GM18519 (cell line): ENCODE data around the gene VAC14.

Source experiments
- ATAC-seq: cut with Tn5 transposase; IDR thresholded peaks from one replicate; pipeline ENCODE4 v1.9.1; 2021; ENCODE audit warnings: mild to moderate bottlenecking, moderate library complexity; ENCODE audit not compliant: unreplicated experiment, low FRiP score

Gene VAC14

GRCh38 chr16:70788668-70789594 is 12.0 kb downstream of the VAC14 start:
- no peak for ATAC-seq

DNA sequence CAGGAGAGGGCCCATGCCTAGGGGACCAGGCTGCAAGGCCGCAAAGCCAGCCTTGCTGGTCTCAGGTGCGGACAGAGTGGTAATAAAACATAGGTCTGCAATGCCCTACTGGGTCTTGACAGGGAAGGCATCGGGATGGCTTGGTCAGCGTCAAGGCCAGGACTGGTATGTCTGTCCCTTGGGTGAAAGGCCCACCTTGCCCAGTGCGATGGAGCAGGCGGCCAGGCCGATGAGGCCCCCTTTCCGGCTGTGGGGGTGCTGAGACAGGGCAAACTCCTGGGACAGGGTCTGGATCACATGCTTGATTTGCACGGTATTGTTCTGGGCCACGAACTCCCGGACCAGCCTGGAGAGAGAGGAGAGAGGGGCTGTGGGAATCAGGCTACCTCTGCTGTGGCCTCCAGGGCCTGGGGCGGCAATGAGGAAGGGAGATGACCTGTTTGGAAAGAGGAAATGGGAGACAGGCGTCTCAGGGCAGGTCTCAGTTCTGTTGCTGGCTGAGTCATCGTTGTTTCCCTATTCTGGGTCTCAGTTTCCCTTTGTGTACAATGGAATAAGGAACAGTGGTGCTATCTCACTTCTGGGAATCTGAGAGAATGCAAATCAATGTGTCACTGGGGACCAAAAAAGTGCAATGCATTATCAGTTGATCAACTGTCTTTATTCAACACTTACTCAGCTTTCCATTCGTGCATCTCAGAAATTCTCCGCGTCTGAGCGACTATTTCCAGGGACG is 14.8 kb downstream of the VAC14 start:
- ATAC-seq = no peak

- ATAC-seq = no peak
These were observed 16.0 kb downstream of the VAC14 start for GRCh38 chr16:70784692-70785555.

- no peak for ATAC-seq
These were observed 18.7 kb downstream of the VAC14 start for GRCh38 chr16:70782237-70782636.

DNA sequence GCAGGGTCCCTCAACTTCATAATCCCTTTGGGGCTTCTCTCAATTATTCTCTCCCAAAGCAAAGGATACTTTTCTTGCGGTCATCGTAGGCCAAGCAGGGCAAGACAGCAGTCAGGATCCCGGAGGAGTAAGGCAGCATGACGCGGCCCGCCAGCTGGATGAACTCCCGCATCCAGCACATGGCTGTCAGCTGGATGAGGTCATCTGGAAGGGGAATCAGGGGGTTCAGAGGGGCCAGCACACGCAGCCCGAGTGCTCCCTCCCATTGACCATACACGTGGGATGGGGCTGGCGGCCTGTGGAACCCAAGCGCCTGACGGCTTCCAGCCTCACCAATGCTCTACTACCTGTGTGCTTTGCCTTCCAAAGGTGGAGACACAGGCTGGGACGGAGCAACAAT is 19.2 kb downstream of the VAC14 start:
- no peak for ATAC-seq

DNA sequence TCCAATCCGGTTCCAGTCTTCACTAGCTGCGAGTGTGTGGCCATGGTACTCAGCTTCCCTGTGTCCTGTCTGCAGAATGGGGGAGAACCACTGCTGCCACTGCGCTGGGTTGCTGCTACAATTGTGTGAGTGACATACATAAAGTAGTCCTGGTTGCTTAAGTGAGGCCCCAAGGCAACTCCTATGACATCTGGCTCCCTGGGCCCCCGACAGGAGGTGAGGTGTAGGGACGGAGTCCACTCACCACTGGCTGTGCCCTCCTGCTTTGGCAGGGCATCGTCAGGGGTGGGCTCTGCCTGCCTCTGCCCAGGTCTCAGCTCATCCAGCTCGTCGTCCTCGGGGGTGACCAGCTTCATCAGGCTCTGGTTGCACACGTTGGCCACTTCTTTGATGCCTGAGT is 20.4 kb downstream of the VAC14 start:
- no peak for ATAC-seq

DNA sequence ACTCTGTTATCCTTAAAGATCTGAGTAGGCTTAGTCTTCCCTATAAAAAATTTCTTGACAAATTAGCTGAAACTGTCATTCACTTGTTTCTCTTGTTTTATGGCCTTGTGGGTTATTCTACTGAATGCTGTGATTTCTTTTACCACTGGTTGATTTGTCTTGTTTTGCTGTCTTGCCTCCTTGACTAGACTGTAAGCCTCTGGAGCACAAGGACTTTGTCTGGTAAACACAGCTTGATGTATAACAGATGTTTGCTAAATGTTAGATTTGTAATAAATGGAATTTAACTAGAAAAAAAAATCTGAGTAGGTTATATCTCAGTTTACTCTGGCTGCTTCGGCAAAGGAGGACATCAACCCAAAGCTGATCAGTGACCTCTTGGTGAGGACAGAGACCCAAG is 21.6 kb downstream of the VAC14 start:
- ATAC-seq = no peak

GRCh38 chr16:70778901-70779309 is 22.1 kb downstream of the VAC14 start:
- ATAC-seq = no peak

- no peak for ATAC-seq
These were observed 23.0 kb downstream of the VAC14 start for GRCh38 chr16:70777973-70778406.

DNA sequence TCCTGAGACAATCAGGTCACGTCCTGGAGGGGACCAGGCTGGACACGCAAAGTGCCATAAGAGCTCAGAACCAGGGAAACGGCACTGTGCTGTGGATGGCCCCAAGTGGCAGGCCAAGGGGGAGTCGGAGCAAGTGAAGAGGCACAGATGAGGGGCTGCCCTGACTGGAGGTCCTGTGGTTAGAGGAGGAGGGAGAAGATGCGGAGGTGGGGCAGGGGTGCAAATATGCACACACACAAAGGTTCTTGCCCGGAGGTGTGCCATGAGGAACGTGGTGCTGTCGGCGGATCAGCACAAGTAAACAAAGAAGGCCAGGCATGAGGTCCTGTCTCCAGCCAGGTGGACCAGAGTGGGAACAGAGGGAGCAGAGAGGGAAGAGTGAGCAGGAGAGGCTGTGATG is 23.5 kb downstream of the VAC14 start:
- no peak for ATAC-seq

- no peak for ATAC-seq
These were observed 25.6 kb downstream of the VAC14 start for GRCh38 chr16:70775399-70775798.

DNA sequence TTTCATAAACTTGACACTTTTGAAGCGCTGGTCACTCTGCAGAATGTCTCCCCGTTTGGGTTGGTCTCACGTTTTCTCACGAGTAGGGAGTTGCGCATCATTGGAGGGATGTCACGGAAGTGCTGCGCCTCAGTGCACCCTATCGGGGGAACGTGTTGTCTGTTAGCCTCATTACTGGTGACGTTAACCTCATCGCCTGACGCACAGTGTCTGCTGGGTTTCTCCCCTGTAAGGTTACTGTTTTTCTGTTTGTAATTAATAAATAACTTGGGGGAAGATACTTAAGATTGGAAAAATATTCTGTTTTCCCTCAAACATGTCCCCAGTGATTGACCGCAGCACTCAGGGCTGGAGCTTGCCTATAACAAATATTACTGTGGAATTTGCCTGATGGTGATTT is 26.7 kb downstream of the VAC14 start:
- ATAC-seq = no peak

DNA sequence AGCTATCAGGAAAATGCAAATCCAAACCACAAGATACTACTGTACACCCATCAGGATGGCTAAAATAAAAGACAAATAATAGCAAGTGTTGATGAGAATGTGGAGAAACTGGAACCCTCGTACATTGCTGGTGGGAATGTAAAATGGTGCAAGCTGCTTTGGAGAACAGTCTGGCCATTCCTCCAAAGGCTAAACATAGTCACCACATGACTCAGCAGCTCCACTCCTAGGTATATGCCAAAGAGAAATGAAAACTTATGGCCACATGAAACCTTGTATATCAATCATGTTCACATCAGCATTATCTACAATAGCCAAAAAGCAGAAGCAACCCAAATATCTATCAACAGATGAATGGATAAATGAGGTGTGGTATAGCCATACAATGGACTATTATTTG is 28.5 kb downstream of the VAC14 start:
- no peak for ATAC-seq

GRCh38 chr16:70770626-70771552 is 30.1 kb downstream of the VAC14 start:
- ATAC-seq = no peak

DNA sequence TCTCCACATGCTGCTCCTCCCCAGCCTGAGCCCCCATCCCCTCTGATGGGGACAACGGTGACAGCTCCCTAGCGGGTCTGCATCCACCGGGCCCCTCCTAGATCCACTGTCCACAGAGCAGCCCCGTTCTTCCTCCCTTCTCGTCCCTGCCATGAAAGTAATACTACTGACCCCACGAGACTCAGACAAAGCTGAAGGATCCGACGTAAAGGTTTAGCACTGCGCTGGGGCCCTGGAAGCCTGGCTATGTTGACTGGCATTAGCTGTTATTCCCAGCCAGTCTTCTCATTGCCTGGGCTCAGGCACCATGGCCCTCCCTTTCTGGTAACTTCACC is 30.7 kb downstream of the VAC14 start:
- no peak for ATAC-seq

DNA sequence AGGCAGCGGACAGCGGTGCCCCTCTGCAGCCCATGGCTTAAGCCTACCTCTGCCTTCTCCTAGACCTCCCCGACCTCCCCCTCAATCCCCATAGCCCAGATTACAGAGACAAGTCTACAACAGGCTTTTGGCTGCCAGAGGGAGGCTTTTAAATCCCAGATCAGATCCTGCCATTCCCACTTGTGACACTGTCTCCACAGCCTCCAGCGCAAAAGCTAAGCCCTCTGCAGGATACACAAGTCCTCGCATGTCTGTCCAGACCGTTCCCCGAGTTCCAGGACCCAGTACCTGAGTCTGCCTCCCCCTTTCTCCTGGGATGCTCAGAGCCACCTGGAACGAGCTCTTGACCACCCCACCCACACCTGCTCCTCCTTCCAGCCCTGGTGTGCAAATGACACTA is 31.2 kb downstream of the VAC14 start:
- no peak for ATAC-seq

GRCh38 chr16:70769131-70769530 is 31.8 kb downstream of the VAC14 start:
- no peak for ATAC-seq

DNA sequence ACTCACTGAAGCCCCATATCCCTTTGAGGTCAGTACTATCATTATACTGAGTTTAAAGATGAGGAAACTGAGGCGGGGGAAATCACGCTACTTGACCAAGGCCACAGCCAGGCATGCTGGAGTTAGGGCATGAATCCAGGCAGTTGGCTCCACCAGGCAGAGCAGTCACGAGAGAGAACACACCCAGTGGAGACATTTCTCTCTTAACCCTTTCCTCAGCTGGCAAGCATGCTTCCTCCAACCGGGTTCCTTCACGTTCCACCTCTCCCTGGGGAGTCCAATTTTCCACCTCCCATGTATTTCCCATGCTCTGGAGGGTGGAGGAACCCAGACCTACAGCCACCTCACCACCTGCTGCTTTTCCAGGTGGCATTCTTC is 32.8 kb downstream of the VAC14 start:
- no peak for ATAC-seq

- no peak for ATAC-seq
These were observed 33.4 kb downstream of the VAC14 start for GRCh38 chr16:70767377-70768202.
